ENCODE measurements around the gene SPAG16. TPM values are rescaled to one million over a fixed set of nuclear protein-coding genes. Genes with fewer than 3 reads are reported as not detected.

Gene SPAG16
- total RNA-seq, 1 experiment from 2014 or later: 17.3 TPM

DNA sequence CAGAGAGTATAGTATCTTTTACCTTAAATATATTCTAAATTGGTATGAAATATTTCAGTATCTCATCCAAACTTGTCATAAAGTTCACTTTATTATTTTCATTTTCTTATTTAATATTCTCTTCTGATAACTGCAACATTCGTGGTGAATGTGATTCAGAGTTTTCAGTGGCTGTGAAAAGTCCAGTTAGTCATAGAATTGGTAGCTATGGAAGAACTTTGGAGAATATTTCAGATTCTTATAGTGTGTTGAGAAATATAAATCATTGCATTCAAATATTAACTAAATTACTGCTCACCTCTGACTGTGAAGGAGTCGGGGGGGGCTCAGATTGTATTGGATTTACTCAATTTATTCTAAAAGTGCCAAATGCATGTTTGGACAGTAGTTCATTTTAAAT is 948.0 kb downstream of the SPAG16 start:
- Mint-ChIP-seq H3K36me3 (ENCODE audit: insufficient read depth in 1 of 3, low read depth in 3 of 3) (no peaks in the 10 kb centered on the region), H3K9me3 (no peaks in the 10 kb centered on the region; a peak in 1 of 5 replicates), H3K27ac (no peak overlapping the region), H3K4me1 (no peaks in the 10 kb centered on the region), H3K27me3 (ENCODE audit: low read depth) (no peaks in the 10 kb centered on the region), H3K4me3 (no peak overlapping the region)
- no peak overlapping the region for H3K56ac ChIP-seq (ENCODE audit: insufficient read length, low read depth, low read length)
- H3K4ac ChIP-seq (ENCODE audit: low read depth, low read length): no peak overlapping the region
- H4K91ac ChIP-seq (ENCODE audit: insufficient read length, low read depth, low read length): no peak overlapping the region
- H3K9me3 ChIP-seq (ENCODE audit: control insufficient read depth, low read depth, low read length): no peaks in the 10 kb centered on the region
- no peaks in the 10 kb centered on the region for H3K23me2 ChIP-seq (ENCODE audit: insufficient read length, low read depth, low read length, poor library complexity, severe bottlenecking)
- TF ChIP-seq, protein P1, sequence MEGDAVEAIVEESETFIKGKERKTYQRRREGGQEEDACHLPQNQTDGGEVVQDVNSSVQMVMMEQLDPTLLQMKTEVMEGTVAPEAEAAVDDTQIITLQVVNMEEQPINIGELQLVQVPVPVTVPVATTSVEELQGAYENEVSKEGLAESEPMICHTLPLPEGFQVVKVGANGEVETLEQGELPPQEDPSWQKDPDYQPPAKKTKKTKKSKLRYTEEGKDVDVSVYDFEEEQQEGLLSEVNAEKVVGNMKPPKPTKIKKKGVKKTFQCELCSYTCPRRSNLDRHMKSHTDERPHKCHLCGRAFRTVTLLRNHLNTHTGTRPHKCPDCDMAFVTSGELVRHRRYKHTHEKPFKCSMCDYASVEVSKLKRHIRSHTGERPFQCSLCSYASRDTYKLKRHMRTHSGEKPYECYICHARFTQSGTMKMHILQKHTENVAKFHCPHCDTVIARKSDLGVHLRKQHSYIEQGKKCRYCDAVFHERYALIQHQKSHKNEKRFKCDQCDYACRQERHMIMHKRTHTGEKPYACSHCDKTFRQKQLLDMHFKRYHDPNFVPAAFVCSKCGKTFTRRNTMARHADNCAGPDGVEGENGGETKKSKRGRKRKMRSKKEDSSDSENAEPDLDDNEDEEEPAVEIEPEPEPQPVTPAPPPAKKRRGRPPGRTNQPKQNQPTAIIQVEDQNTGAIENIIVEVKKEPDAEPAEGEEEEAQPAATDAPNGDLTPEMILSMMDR (conservative IDR thresholded peaks at IDR 0.05): no peak
- H3K27me3 ChIP-seq (ENCODE audit: insufficient read depth, low read length): no peaks in the 10 kb centered on the region
- H2BK5ac ChIP-seq (ENCODE audit: insufficient read length, low read length): no peak overlapping the region
- H4K20me1 ChIP-seq (ENCODE audit: control insufficient read depth, insufficient read depth, insufficient read length): no peaks in the 10 kb centered on the region
- no CpG with 5 or more reads among the region's 2 CpGs for WGBS (ENCODE audit: extremely low coverage, insufficient read length, low lambda C conversion rate)
- no peak overlapping the region for H2AK5ac ChIP-seq (ENCODE audit: insufficient read length, low read length)
- H2BK12ac ChIP-seq (ENCODE audit: insufficient read length, low read depth, low read length): no peak overlapping the region
- no peak overlapping the region for H2BK20ac ChIP-seq (ENCODE audit: low read depth, low read length, poor library complexity, severe bottlenecking)
- H3K27ac ChIP-seq (ENCODE audit: insufficient read length, low read depth, low read length): no peak overlapping the region
- no peak overlapping the region for H3K18ac ChIP-seq (ENCODE audit: insufficient read length, low read depth, low read length)
- H3K9ac ChIP-seq (ENCODE audit: extremely low read depth, insufficient read length, low read length): no peak overlapping the region
- H3K4me2 ChIP-seq (ENCODE audit: insufficient read depth, insufficient read length, low read length): no peak overlapping the region
- no peak overlapping the region for H2BK120ac ChIP-seq (ENCODE audit: low read depth, low read length, poor library complexity, severe bottlenecking)
- H3K79me1 ChIP-seq (ENCODE audit: insufficient read depth, low read depth, low read length, poor library complexity, severe bottlenecking): no peaks in the 10 kb centered on the region
- DNase-seq: no peak
- H3K14ac ChIP-seq (ENCODE audit: insufficient read depth, low read length): no peak overlapping the region
- no peak overlapping the region for H3K23ac ChIP-seq (ENCODE audit: insufficient read length, low read depth, low read length)
- H3K4me1 ChIP-seq (ENCODE audit: insufficient read depth, low read length): no peaks in the 10 kb centered on the region
- no peak overlapping the region for H2AFZ ChIP-seq (ENCODE audit: low read length)
- H4K8ac ChIP-seq (replicated peaks; ENCODE audit: insufficient read length, low read depth, low read length): no peak overlapping the region
- no peaks in the 10 kb centered on the region for H3K79me2 ChIP-seq (ENCODE audit: insufficient read depth, low read length)
- no peak overlapping the region for H4K5ac ChIP-seq (ENCODE audit: insufficient read length, low read depth, low read length)
- no peak overlapping the region for H3T11ph ChIP-seq (ENCODE audit: low read length)
- no peak overlapping the region for H2BK15ac ChIP-seq (ENCODE audit: low read depth, low read length)

Measured in H9 (cell line).